ENCODE results near the gene UNC5C.

Gene UNC5C

GRCh38 chr4:95317085-95317793 is 231.5 kb downstream of the UNC5C start:
- DNase-seq: no peak

GRCh38 chr4:95314573-95314972 is 234.2 kb downstream of the UNC5C start:
- no peak for DNase-seq

GRCh38 chr4:95304898-95305297 is 243.9 kb downstream of the UNC5C start:
- DNase-seq: no peak

GRCh38 chr4:95300304-95300703 is 248.5 kb downstream of the UNC5C start:
- no peak for DNase-seq

- no peak for DNase-seq
Observed at GRCh38 chr4:95296052-95296451, 252.7 kb downstream of the UNC5C start.

GRCh38 chr4:95295157-95295556 is 253.6 kb downstream of the UNC5C start:
- DNase-seq: no peak

GRCh38 chr4:95294321-95294720 is 254.5 kb downstream of the UNC5C start:
- no peak for DNase-seq

GRCh38 chr4:95293014-95293413 is 255.8 kb downstream of the UNC5C start:
- peak in 1 of 5 donors; percentile 14 for DNase-seq

GRCh38 chr4:95290702-95291101 is 258.1 kb downstream of the UNC5C start:
- peak in 1 of 5 donors; percentile 1 for DNase-seq

- DNase-seq: no peak
Observed at GRCh38 chr4:95289028-95289634, 259.6 kb downstream of the UNC5C start.

GRCh38 chr4:95288552-95288951 is 260.2 kb downstream of the UNC5C start:
- DNase-seq: no peak

- no peak for DNase-seq
Observed at GRCh38 chr4:95285797-95286196, 263.0 kb downstream of the UNC5C start.

GRCh38 chr4:95284655-95285054 is 264.1 kb downstream of the UNC5C start:
- no peak for DNase-seq

- DNase-seq: no peak
Observed at GRCh38 chr4:95283320-95283719, 265.5 kb downstream of the UNC5C start.

- DNase-seq: no peak
Observed at GRCh38 chr4:95272797-95273196, 276.0 kb downstream of the UNC5C start.

GRCh38 chr4:95272036-95272435 is 276.7 kb downstream of the UNC5C start:
- no peak for DNase-seq

GRCh38 chr4:95268819-95269565 is 279.8 kb downstream of the UNC5C start:
- no peak for DNase-seq

- DNase-seq: no peak
Observed at GRCh38 chr4:95267081-95267480, 281.7 kb downstream of the UNC5C start.

GRCh38 chr4:95265814-95266740 is 282.7 kb downstream of the UNC5C start:
- no peak for DNase-seq

- no peak for DNase-seq
Observed at GRCh38 chr4:95264843-95265242, 283.9 kb downstream of the UNC5C start.

- no peak for DNase-seq
Observed at GRCh38 chr4:95263960-95264359, 284.8 kb downstream of the UNC5C start.

- no peak for DNase-seq
Observed at GRCh38 chr4:95263391-95263790, 285.4 kb downstream of the UNC5C start.

All from T-helper 1 cell (primary cell).